Measurements from ENCODE around the gene MUC22. TPM values are rescaled to one million over a fixed set of nuclear protein-coding genes. Genes with fewer than 3 reads are reported as not detected.

MUC22 gene
- polyA plus RNA-seq, 1 experiment: not detected

DNA sequence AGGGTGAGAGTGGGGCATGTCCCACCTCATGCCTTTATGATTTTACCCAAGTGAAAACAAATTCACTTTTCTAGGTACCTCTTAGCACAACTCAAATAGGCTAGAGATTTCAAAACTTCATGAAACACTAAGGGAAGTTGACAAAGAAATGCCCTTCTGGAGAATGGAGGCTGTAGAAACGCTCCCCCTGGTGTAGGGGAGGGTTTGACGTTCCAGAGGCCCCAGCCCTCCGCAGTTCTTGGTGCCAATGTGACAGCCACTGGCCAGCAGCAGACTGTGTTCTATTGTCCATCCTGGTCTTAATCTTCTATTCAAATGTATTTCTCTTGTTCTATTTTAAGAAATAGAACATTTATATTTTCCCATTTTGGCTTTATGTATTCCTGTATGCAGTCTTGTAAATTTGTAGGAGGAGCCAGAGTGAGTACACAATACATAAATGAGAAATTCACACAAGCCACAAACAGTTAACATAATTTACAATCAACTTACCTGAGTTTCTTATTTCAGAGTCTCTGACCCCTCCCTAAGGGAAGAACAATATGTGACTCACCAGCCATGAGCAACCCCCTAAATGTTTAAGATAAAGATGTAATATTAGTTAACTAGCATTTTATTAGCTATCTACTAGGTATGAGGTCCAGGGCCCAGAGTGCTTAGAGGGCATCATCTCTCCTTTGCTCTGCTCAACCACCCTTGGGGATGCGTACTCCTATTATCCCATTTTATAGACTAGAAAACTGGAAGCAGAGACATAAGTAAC lies 35.6 kb upstream of the MUC22 start:
- TF ChIP-seq, protein P1, sequence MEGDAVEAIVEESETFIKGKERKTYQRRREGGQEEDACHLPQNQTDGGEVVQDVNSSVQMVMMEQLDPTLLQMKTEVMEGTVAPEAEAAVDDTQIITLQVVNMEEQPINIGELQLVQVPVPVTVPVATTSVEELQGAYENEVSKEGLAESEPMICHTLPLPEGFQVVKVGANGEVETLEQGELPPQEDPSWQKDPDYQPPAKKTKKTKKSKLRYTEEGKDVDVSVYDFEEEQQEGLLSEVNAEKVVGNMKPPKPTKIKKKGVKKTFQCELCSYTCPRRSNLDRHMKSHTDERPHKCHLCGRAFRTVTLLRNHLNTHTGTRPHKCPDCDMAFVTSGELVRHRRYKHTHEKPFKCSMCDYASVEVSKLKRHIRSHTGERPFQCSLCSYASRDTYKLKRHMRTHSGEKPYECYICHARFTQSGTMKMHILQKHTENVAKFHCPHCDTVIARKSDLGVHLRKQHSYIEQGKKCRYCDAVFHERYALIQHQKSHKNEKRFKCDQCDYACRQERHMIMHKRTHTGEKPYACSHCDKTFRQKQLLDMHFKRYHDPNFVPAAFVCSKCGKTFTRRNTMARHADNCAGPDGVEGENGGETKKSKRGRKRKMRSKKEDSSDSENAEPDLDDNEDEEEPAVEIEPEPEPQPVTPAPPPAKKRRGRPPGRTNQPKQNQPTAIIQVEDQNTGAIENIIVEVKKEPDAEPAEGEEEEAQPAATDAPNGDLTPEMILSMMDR (IDR thresholded peaks at IDR 0.05; ENCODE audit: insufficient read depth, low read depth, low read length): no peak
- POLR2A ChIA-PET: no interaction called here
- DNase-seq (ENCODE audit: low read depth): no peak
- Histone ChIP-seq H3K27me3 (ENCODE audit: control insufficient read depth, insufficient read depth, low read length) (peaks cover 12% of the 10 kb centered on the region), H3K4me3 (ENCODE audit: low read depth, low read length) (no peak overlapping the region), H3K36me3 (ENCODE audit: control insufficient read depth, insufficient read depth, low read length) (no peaks in the 10 kb centered on the region)
- CTCF ChIA-PET: no interaction called here

DNA sequence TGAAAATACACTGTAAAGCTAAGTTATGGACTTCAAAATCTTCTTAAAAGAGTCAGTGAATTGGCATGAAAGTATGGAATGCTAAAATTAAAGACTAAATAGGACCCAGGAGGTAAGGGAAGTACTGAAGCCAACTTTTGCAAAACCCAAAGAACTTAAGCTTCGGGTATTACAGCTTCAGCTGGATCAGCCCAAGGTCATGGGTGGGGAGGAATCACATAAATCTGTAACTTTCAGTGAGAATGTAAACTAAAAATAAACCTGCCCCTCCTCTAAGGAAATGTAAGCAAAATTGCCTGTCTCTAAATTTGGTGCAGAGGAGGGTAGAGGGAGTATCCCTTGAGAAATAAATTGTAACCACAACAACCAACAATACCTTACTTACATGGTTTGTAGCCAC lies 31.1 kb upstream of the MUC22 start:
- Histone ChIP-seq H3K27me3 (ENCODE audit: control insufficient read depth, insufficient read depth, low read length) (peaks cover 7% of the 10 kb centered on the region), H3K4me3 (ENCODE audit: low read depth, low read length) (no peak overlapping the region), H3K36me3 (ENCODE audit: control insufficient read depth, insufficient read depth, low read length) (no peaks in the 10 kb centered on the region)
- TF ChIP-seq, protein P1 (IDR thresholded peaks at IDR 0.05; ENCODE audit: insufficient read depth, low read depth, low read length): no peak
- ChIA-PET CTCF (no interaction called here), POLR2A (no interaction called here)
- no peak for DNase-seq (ENCODE audit: low read depth)

DNA sequence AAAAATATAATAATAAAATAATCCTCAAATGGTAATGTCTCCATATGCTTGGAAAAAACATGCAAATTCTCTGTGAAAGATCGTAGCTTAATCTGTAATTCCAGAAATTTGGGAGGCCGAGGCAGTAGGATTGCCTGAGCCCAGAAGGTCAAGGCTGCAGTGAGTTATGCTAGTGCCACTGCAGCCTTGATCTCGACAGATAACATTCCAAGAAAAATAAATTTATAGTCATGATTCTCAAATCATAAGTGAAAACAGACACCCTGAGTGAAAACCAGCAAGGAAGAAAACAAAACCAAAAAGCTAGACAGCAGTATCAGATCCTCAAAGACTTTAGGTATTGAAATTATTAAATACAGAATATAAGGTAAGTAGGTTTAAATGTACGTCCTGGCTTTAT lies 30.6 kb upstream of the MUC22 start:
- CTCF ChIA-PET: no interaction called here
- peaks cover 7% of the 10 kb centered on the region for H3K27me3 ChIP-seq (ENCODE audit: control insufficient read depth, insufficient read depth, low read length)
- H3K36me3 ChIP-seq (ENCODE audit: control insufficient read depth, insufficient read depth, low read length): no peaks in the 10 kb centered on the region
- no peak for DNase-seq (ENCODE audit: low read depth)
- TF ChIP-seq, protein P1 (IDR thresholded peaks at IDR 0.05; ENCODE audit: insufficient read depth, low read depth, low read length): no peak
- POLR2A ChIA-PET: no interaction called here
- no peak overlapping the region for H3K4me3 ChIP-seq (ENCODE audit: low read depth, low read length)

DNA sequence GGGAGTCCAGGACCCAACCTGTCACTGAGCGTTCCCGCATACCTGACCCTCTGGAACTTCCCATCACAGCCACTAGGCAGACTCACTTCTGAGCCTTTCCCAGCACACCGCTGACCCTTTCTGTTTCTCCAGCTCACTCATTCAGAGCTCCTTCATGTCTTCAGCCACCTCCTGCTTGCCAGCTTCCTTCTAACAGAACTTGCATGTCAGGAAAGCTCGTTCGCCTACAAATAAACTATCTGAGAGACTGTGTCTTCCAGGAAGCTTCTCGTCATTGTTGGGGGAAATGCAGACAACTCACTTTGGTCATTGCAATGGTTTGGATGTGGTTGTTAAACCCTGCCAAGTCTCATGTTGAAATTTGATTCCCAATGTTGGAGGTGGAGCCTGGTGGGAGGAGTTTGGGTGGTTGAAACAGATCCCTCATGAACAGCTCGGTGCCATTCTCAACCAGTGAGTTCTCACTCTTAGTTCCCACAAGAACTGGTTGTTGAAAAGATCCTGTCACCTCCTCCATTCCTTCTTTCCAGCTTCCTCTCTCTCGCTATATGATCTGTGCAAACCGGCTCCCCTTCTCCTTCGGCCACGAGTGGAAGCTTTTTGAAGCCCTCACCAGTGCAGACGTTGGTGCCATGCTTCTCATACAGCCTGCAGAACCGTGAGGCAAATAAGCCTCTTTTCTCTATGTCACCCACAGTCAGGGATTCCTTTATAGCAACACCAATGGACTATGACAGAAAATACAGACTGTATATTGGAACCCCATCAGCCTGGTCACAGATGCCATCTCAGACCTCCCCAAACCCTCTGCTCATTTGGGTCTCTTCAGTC lies 28.1 kb upstream of the MUC22 start:
- no peaks in the 10 kb centered on the region for H3K36me3 ChIP-seq (ENCODE audit: control insufficient read depth, insufficient read depth, low read length)
- H3K4me3 ChIP-seq (ENCODE audit: low read depth, low read length): no peak overlapping the region; the same call in 1 of the 2 replicates
- peaks cover 2% of the 10 kb centered on the region for H3K27me3 ChIP-seq (ENCODE audit: control insufficient read depth, insufficient read depth, low read length)
- TF ChIP-seq, protein P1 (IDR thresholded peaks at IDR 0.05; ENCODE audit: insufficient read depth, low read depth, low read length): peak; percentile 54
- ChIA-PET POLR2A (no interaction called here), CTCF (interaction anchor here (0.7 to 1.7 kb wide), 9 partner anchors 9 to 105 kb away, joined by 3 to 6 read pairs (median 3); partner anchors contain the start of gene VARS2)
- peak; percentile 38 for DNase-seq (ENCODE audit: low read depth)

DNA sequence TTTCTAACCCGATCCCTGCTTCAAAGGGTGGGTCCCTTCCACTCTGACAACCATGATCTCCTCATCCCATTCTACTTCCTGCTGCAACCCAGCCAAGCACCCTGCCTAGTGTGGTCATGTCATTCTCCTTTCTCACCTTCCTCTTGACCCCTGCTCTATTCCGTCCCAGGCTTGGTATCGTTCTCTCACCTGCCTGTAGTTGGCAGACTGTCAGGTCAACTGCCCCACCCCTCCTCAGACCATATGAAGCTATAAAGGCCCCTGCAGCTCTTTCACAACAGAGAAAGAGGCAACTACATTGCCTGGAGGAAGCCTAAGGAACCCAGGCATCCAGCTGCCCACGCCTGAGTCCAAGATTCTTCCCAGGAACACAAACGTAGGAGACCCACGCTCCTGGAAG lies 26.8 kb upstream of the MUC22 start, which contains the start of gene MUC21:
TSS of gene MUC21 (plus strand) at position 280 of the 400 bp plus-strand sequence. CDS start 241 bp downstream, outside the sequence.
- TF ChIP-seq, protein P1 (IDR thresholded peaks at IDR 0.05; ENCODE audit: insufficient read depth, low read depth, low read length): no peak
- no peak for DNase-seq (ENCODE audit: low read depth)
- H3K27me3 ChIP-seq (ENCODE audit: control insufficient read depth, insufficient read depth, low read length): no peaks in the 10 kb centered on the region; the same call in none of the 2 replicates
- CTCF ChIA-PET: interaction anchor here (1.3 kb wide), 1 partner anchor 68 kb away, joined by 3 read pairs; no protein-coding TSS in a partner anchor
- POLR2A ChIA-PET: no interaction called here
- H3K4me3 ChIP-seq (ENCODE audit: low read depth, low read length): no peak within 1 kb of the TSS
- no peaks in the 10 kb centered on the region for H3K36me3 ChIP-seq (ENCODE audit: control insufficient read depth, insufficient read depth, low read length)

Measured in BJ (cell line).